ENCODE results near the gene CARD11.

The CARD11 gene

GRCh38 chr7:2953588-2954407 lies 89.9 kb downstream of the CARD11 start:
- TF ChIP-seq TAF1 (IDR thresholded peaks at IDR 0.05; ENCODE audit: borderline replicate concordance, insufficient read depth, low read length) (no peak), FOXP2 (optimal IDR thresholded peaks at IDR 0.05; ENCODE audit: borderline replicate concordance, extremely low read depth, extremely low read length, insufficient read depth) (no peak), POLR2AphosphoS5 (IDR thresholded peaks at IDR 0.05; ENCODE audit: low read depth, low read length) (no peak), SIN3A (IDR thresholded peaks at IDR 0.05; ENCODE audit: borderline replicate concordance, insufficient read depth, low read length) (no peak)

DNA sequence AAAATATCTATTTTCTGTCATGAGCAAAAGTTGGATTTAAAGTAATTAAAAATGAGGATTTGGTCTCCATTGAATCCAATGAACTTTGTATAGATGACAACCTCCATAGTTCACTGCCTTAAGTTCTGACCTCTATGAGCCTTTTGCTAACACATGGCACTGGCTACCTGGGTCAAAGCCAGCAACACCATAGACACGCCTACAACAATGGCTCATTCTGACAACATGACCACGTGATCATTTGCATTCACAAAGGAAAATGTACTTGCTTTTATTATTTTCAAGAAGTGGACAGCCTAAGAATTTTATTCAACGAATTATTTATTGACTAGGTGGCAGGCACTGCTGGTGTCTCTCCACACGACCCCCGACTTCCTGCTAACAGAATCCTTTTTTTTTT lies 90.6 kb downstream of the CARD11 start:
- no peak for TF ChIP-seq POLR2AphosphoS5 (IDR thresholded peaks at IDR 0.05; ENCODE audit: low read depth, low read length)
- no peak for TF ChIP-seq FOXP2 (optimal IDR thresholded peaks at IDR 0.05; ENCODE audit: borderline replicate concordance, extremely low read depth, extremely low read length, insufficient read depth)
- TF ChIP-seq TAF1 (IDR thresholded peaks at IDR 0.05; ENCODE audit: borderline replicate concordance, insufficient read depth, low read length), result no peak
- TF ChIP-seq, protein P1, sequence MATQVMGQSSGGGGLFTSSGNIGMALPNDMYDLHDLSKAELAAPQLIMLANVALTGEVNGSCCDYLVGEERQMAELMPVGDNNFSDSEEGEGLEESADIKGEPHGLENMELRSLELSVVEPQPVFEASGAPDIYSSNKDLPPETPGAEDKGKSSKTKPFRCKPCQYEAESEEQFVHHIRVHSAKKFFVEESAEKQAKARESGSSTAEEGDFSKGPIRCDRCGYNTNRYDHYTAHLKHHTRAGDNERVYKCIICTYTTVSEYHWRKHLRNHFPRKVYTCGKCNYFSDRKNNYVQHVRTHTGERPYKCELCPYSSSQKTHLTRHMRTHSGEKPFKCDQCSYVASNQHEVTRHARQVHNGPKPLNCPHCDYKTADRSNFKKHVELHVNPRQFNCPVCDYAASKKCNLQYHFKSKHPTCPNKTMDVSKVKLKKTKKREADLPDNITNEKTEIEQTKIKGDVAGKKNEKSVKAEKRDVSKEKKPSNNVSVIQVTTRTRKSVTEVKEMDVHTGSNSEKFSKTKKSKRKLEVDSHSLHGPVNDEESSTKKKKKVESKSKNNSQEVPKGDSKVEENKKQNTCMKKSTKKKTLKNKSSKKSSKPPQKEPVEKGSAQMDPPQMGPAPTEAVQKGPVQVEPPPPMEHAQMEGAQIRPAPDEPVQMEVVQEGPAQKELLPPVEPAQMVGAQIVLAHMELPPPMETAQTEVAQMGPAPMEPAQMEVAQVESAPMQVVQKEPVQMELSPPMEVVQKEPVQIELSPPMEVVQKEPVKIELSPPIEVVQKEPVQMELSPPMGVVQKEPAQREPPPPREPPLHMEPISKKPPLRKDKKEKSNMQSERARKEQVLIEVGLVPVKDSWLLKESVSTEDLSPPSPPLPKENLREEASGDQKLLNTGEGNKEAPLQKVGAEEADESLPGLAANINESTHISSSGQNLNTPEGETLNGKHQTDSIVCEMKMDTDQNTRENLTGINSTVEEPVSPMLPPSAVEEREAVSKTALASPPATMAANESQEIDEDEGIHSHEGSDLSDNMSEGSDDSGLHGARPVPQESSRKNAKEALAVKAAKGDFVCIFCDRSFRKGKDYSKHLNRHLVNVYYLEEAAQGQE (IDR thresholded peaks at IDR 0.05; ENCODE audit: insufficient read depth in 1 of 2, low read depth in 2 of 2, low read length in 2 of 2), result no peak
- no peak for TF ChIP-seq SIN3A (IDR thresholded peaks at IDR 0.05; ENCODE audit: borderline replicate concordance, insufficient read depth, low read length)

- no peak for TF ChIP-seq FOXP2 (optimal IDR thresholded peaks at IDR 0.05; ENCODE audit: borderline replicate concordance, extremely low read depth, extremely low read length, insufficient read depth)
- TF ChIP-seq TAF1 (IDR thresholded peaks at IDR 0.05; ENCODE audit: borderline replicate concordance, insufficient read depth, low read length), result no peak
- no peak for TF ChIP-seq SIN3A (IDR thresholded peaks at IDR 0.05; ENCODE audit: borderline replicate concordance, insufficient read depth, low read length)
- TF ChIP-seq, protein P1 (IDR thresholded peaks at IDR 0.05; ENCODE audit: insufficient read depth in 1 of 2, low read depth in 2 of 2, low read length in 2 of 2), result no peak
- no peak for TF ChIP-seq POLR2AphosphoS5 (IDR thresholded peaks at IDR 0.05; ENCODE audit: low read depth, low read length)
Observed at GRCh38 chr7:2952316-2952715, 91.4 kb downstream of the CARD11 start.

DNA sequence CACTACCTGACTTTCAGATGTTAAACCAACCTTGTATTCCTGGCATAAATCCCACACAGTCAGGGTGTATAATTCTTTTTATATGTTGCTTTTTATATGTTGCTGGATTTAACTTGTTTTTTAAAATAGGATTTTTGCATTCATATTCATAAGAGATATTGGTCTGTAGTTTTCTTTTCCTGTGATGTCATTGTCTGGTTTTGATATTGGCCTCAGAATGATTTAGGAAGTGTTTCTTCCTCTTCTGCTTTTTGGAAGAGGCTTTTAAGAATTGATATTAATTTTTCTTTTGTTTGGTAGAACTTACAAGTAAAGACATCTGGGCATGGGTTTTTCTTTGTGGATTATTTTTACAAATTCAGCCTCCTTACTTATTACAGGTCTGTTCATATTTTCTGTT lies 93.1 kb downstream of the CARD11 start:
- no peak for TF ChIP-seq TAF1 (IDR thresholded peaks at IDR 0.05; ENCODE audit: borderline replicate concordance, insufficient read depth, low read length)
- TF ChIP-seq, protein P1 (IDR thresholded peaks at IDR 0.05; ENCODE audit: insufficient read depth in 1 of 2, low read depth in 2 of 2, low read length in 2 of 2), result no peak
- no peak for TF ChIP-seq FOXP2 (optimal IDR thresholded peaks at IDR 0.05; ENCODE audit: borderline replicate concordance, extremely low read depth, extremely low read length, insufficient read depth)
- TF ChIP-seq POLR2AphosphoS5 (IDR thresholded peaks at IDR 0.05; ENCODE audit: low read depth, low read length), result no peak
- TF ChIP-seq SIN3A (IDR thresholded peaks at IDR 0.05; ENCODE audit: borderline replicate concordance, insufficient read depth, low read length), result no peak

DNA sequence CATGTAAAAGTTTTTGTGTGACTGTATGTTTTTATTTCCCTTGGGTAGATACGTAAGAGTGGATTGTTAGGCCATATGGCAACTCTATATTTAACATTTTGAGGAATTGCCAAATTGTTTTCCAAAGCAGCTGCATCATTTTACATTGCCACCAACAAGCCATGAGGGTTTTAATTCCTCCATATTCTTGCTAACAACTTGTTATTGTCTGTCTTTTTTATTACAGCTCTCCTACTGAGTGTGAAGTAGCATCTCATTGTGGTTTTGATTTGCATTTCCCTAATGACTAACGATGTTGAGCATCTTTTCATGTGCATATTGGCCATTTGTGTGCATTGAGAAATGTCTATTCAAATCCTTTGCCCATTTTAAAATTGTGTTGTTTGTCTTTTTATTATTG lies 94.9 kb downstream of the CARD11 start:
- TF ChIP-seq, protein P1 (IDR thresholded peaks at IDR 0.05; ENCODE audit: insufficient read depth in 1 of 2, low read depth in 2 of 2, low read length in 2 of 2), result no peak
- TF ChIP-seq SIN3A (IDR thresholded peaks at IDR 0.05; ENCODE audit: borderline replicate concordance, insufficient read depth, low read length), result no peak
- TF ChIP-seq POLR2AphosphoS5 (IDR thresholded peaks at IDR 0.05; ENCODE audit: low read depth, low read length), result no peak
- no peak for TF ChIP-seq TAF1 (IDR thresholded peaks at IDR 0.05; ENCODE audit: borderline replicate concordance, insufficient read depth, low read length)

Measured in PFSK-1 (cell line).